Fibroblast of villous mesenchyme (primary cell): ENCODE results near the gene TUBA4A. TPM values are rescaled to one million over a fixed set of nuclear protein-coding genes. Genes with fewer than 3 reads are reported as not detected.

Experiments
- DNase-seq: peaks from one replicate; pipeline ENCODE4 v3.0.0-alpha.2; 2010; ENCODE audit warnings: low read depth
- H3K4me3 ChIP-seq: 2 replicates; pipeline ENCODE4 v1.5.1; 2011; ENCODE audit warnings: low read depth, mild to moderate bottlenecking, low read length
- total RNA-seq: library from RNA; depleted of rRNA; stranded (reverse); fragments of >200 nt; gene quantifications from 2 replicates; pipeline ENCODE4 v1.2.3, GENCODE V29; 2012
- TF ChIP-seq, protein P1 (sequence below): IDR thresholded peaks from 2 replicates; pipeline ENCODE4 v1.5.1; 2012; ENCODE audit warnings: low read depth, mild to moderate bottlenecking, low read length; ENCODE audit not compliant: insufficient read depth

The TUBA4A gene
- total RNA-seq, 1 donor = 27.6 TPM

DNA sequence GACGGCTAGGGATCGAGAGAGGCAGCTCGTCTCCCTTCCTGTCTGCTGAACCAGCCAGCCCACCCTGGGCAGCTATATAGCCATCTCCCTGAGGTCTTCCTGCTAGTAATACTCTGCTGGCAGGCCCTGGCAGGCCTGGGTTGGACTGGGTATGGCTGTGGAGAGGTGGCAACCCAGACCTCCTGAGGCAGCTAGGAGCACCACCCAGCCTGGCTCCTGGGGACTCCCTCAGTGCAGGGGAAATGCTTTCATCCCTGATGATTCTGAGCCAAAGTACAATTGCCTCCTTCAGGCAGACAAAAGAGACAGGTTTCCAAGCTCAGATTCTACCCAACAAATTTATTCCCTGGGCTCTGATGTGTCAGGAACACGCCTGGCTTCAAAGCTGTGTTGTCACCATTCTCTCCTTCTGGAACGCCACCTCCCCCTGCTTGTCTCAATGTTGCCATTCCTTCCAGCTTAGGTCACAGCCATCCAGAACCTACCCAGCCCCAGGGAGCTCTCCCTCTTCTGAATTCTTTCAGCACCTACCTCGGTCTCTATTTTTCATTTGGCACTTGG, 20.7 kb upstream of the TUBA4A start:
- peak; percentile 75 for DNase-seq
- TF ChIP-seq, protein P1, sequence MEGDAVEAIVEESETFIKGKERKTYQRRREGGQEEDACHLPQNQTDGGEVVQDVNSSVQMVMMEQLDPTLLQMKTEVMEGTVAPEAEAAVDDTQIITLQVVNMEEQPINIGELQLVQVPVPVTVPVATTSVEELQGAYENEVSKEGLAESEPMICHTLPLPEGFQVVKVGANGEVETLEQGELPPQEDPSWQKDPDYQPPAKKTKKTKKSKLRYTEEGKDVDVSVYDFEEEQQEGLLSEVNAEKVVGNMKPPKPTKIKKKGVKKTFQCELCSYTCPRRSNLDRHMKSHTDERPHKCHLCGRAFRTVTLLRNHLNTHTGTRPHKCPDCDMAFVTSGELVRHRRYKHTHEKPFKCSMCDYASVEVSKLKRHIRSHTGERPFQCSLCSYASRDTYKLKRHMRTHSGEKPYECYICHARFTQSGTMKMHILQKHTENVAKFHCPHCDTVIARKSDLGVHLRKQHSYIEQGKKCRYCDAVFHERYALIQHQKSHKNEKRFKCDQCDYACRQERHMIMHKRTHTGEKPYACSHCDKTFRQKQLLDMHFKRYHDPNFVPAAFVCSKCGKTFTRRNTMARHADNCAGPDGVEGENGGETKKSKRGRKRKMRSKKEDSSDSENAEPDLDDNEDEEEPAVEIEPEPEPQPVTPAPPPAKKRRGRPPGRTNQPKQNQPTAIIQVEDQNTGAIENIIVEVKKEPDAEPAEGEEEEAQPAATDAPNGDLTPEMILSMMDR = no peak
- H3K4me3 ChIP-seq = no peak overlapping the region

DNA sequence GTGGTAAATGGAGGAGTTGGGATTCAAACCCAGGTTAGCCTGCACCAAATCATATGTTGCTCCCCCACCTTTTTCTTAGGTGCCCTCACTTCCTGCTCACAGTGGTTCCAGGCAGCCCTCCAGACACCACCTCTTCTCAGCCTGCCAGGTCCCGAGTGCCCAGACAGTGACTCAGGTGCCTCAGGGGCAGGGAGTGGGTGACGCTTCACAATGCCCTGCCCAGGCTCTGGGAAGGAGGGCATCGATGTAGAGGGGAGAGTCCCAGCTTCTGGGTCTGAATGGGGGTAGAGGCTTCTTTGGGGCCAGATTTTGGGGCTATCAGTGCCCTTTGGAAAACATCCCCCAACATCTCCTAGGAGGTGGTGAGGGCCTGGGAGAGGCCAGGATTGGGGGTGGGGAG, 20.2 kb upstream of the TUBA4A start:
- TF ChIP-seq, protein P1 = no peak
- H3K4me3 ChIP-seq = no peak overlapping the region
- no peak for DNase-seq

DNA sequence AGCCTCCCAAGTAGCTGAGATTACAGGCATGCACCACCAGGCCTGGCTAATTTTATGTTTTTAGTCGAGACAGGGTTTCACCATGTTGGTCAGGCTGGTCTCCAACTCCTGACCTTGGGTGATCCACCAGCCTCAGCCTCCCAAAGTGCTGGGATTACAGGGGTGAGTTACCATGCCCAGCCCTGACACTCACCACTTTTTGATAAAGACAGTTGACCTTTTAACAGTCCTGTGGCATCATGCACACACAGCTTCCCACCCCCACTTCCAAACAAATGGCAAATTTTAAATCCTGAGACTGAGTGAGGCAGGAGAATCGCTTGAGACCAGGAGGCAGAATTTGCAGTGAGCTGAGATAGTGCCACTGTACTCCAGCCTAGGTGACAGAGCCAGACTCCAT, 19.3 kb upstream of the TUBA4A start:
- H3K4me3 ChIP-seq = no peak overlapping the region
- DNase-seq = peak; percentile 50

DNA sequence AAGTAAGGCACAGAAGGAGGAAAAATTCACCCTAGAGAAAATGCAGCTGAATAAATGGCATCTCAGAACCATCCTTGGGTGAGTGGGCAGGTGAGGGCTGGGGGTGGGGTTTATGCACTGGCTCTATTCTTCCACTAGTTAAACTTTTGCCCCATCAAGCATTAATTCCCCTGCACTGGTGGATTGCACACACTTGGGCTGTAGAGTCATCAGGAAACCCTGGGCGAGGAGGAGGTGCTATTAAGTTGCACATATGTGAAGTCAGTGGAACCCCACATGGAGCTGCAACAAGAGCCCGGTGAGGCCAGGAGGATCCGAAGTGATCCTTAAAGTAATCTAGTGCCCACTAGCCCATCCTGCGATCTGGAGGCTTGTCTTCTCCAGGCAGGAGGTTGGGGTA, 18.6 kb upstream of the TUBA4A start:
- no peak for DNase-seq
- TF ChIP-seq, protein P1 = no peak
- H3K4me3 ChIP-seq = no peak overlapping the region

More for the DNA sequence above, 19.3 kb upstream of the TUBA4A start:
- TF ChIP-seq, protein P1 = no peak

DNA sequence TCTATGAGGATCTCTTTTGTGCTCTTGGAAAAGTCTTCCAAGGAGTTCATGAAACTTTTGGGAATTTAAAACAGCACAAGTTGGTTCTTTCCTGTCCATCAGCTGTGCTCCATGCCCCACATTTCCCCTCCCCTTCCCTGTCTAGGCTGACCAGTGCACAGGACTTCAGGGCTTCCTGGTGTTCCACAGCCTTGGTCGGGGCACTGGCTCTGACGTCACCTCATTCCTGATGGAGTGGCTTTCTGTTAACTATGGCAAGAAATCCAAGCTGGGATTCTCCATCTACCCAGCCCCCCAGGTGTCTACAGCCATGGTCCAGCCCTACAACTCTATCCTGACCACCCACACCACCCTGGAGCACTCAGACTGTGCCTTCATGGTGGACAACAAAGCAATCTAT, 17.3 kb upstream of the TUBA4A start:
- DNase-seq = no peak
- TF ChIP-seq, protein P1 = no peak
- H3K4me3 ChIP-seq = no peak overlapping the region

DNA sequence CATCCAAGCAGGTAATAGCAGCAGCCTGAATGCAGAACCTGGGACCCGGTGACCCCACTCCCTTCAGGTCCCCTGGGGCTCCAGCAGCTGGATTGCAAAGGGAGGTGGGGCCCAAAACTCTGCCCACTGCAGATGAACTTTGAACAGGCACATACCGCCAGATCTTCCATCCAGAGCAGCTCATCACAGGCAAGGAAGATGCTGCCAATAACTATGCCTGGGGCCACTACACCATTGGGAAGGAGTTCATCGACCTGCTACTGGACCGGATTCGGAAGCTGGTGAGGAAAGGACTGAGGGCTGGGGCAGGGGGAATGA, 16.3 kb upstream of the TUBA4A start:
- TF ChIP-seq, protein P1 = no peak
- no peak for DNase-seq
- no peak overlapping the region for H3K4me3 ChIP-seq

DNA sequence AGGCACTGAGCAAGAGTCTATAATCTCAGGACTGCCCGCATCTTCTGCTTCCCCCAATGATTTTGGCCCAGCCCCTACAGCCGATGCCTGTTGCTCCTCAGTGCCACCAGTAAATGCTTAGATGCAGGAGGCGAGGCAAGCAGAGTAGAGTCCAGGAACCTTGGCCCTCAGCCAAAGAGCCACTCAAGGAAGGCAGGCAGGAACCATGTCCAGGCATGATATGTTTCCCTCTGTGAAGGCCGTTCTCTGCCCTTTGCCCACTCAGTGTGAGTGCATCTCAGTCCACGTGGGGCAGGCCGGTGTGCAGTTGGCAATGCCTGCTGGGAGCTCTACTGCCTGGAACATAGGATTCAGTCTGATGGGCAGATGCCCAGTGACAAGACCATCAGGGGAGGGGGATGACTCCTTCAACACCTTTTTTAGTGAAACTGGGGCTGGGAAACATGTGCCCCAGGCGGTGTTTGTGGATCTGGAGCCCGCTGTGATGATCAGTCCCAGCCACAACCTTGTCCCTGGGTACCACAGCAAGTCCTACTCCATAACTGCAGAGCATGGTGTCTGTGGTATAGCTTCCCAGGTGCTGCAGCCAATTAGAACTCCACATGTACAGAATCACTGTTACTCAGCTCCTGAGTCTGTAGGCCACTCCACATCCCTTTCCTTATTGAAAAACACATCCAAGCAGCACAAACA, 15.8 kb upstream of the TUBA4A start:
- H3K4me3 ChIP-seq = no peak overlapping the region
- TF ChIP-seq, protein P1 = no peak
- DNase-seq = no peak
